GM06990 (cell line): Measurements from ENCODE around the gene VAPA.

ENCODE experiments used
- DNase-seq: peaks from one replicate; pipeline ENCODE4 v3.0.0-alpha.2; 2011; ENCODE audit not compliant: insufficient read length; ENCODE audit errors: extremely low read depth
- H3K27me3 ChIP-seq: replicated peaks from 2 replicates; pipeline ENCODE4 v1.6.0; 2011; ENCODE audit warnings: low read length; ENCODE audit not compliant: control insufficient read depth, insufficient read depth
- H3K36me3 ChIP-seq: 2 replicates; pipeline ENCODE4 v1.5.1; 2011; ENCODE audit warnings: low read length; ENCODE audit not compliant: control insufficient read depth, insufficient read depth
- H3K4me3 ChIP-seq: replicated peaks from 2 replicates; pipeline ENCODE4 v1.5.1; 2011; ENCODE audit warnings: low read depth, mild to moderate bottlenecking, control low read depth, low read length
- TF ChIP-seq, protein P1 (sequence below): IDR thresholded peaks from 2 replicates; pipeline ENCODE4 v1.5.1; 2011; ENCODE audit warnings: low read length, control low read depth, mild to moderate bottlenecking, inconsistent platforms; ENCODE audit not compliant: insufficient read depth, poor library complexity, severe bottlenecking

VAPA gene

DNA sequence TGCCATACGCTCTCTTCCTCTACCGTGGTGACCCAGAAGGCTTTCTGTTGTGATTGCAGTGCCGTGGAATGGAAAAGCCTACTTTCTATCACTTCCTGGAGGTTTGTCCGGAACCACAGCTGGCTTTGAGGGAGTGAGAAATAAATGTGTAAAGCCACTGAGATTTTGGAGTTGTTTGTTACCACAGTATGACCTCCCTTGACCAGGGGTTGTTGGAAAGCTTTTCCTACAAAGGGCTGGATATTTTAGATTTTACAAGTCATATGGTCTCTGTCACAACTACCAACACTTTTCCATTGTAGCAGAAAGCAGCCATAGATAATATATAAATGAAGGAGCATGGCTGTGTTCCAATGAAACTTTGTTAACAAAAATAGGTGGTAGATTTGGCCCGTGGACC, 70.3 kb downstream of the VAPA start:
- TF ChIP-seq, protein P1, sequence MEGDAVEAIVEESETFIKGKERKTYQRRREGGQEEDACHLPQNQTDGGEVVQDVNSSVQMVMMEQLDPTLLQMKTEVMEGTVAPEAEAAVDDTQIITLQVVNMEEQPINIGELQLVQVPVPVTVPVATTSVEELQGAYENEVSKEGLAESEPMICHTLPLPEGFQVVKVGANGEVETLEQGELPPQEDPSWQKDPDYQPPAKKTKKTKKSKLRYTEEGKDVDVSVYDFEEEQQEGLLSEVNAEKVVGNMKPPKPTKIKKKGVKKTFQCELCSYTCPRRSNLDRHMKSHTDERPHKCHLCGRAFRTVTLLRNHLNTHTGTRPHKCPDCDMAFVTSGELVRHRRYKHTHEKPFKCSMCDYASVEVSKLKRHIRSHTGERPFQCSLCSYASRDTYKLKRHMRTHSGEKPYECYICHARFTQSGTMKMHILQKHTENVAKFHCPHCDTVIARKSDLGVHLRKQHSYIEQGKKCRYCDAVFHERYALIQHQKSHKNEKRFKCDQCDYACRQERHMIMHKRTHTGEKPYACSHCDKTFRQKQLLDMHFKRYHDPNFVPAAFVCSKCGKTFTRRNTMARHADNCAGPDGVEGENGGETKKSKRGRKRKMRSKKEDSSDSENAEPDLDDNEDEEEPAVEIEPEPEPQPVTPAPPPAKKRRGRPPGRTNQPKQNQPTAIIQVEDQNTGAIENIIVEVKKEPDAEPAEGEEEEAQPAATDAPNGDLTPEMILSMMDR = no peak
- H3K4me3 ChIP-seq = no peak overlapping the region
- no peaks in the 10 kb centered on the region for H3K36me3 ChIP-seq
- no peak for DNase-seq
- H3K27me3 ChIP-seq = no peaks in the 10 kb centered on the region; the same call in none of the 2 replicates

DNA sequence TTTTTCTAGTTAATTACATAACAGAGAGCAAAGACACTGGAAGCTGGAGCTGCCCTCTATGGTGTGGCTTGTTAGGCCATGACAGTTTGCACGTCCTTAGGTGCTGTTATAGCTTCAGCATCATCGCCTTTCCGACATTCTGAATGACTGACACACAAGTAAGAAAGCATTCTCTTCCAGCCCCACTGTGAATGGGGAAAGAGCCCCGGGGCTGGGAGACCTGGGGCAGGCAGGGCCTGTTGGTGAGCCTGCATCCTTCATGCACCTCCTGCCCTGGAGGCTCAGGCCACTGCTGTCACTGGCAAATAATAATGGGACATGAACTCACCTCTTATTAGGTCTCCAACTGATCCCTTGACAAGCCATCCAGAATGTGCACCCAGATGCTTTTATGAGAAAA, 71.8 kb downstream of the VAPA start:
- TF ChIP-seq, protein P1 = no peak

DNA sequence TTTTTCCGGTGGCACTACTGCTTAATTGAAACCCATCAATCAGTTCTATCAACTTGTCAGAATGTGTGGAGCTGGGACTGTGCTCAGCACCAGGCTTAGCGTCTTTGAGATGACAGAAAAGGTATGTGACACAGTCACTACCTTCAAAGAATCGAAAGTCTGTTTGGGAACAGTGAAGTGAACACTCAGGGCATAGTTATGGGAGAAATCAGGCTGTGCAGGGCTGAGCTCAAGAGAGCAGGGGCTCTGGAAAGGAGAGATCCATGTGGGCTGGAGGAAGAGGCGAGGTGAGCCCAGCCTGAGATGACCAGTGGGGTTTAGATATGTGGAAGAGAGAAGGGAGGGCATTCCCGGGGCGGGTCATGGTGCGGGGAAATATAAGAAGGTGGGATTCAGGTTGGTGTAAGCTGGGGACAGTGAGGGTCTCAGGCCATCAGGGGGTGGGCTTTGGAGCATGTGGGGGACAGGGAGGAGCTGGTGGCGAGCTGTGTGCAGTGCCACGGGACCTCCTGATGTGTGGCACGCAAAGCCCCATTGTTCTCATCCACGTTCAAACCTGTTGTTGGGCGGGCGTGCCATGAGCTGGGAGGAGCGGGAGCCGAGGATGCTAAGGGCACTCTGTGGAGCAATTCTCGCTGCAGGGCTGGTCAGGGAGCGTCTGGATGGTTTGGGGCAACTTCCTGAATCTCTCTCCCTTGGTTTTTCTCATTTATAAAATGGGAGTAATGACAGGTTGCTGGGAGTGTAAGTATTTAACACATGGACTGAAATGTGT, 72.5 kb downstream of the VAPA start:
- Histone ChIP-seq H3K36me3 (no peaks in the 10 kb centered on the region), H3K27me3 (peaks cover 1% of the 10 kb centered on the region), H3K4me3 (no peak overlapping the region)
- TF ChIP-seq, protein P1 = no peak
- DNase-seq = no peak

More for the DNA sequence above, 71.8 kb downstream of the VAPA start:
- Histone ChIP-seq H3K27me3 (peaks cover 1% of the 10 kb centered on the region), H3K36me3 (no peaks in the 10 kb centered on the region), H3K4me3 (no peak overlapping the region)
- no peak for DNase-seq

DNA sequence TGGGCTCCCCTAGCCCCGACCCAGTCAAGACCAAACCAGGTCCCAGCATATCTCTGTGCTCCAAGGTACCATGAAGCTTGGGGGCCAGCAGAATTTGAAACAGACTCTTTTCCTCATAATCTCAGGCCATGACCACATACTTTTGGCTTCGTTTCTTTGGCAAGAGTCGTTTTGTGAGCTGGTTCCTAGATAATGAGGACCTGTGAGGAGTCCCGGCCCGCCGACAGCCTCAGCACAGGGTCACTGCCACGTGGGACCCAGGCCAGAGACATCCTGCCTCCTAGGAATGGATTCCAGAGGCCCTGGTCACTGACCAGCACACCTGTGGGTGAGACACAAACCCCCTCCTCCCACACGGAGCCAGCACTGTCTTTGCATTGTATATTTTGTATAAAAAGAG, 73.5 kb downstream of the VAPA start:
- no peak overlapping the region for H3K4me3 ChIP-seq
- peaks cover 1% of the 10 kb centered on the region for H3K27me3 ChIP-seq
- DNase-seq = no peak
- H3K36me3 ChIP-seq = no peaks in the 10 kb centered on the region
- TF ChIP-seq, protein P1 = no peak

DNA sequence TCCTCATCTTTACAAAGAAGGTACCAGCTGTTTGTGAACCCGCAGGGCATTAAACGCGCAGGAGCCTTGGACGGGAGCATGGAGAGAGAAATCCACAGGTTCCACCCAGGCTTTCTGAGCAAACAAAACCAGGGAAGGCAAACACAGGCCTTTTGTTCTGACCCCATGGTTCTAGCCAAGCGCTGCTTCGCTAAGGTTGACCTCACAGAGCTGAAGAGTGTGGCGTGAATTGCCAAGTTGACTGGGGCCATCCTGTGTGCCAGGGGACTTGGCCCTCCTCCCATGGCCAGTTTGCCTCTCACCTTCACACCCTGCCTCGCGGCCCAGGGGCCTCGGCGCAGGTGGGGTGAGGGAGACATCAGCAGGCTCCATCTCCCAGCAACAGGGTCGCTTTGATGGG, 74.1 kb downstream of the VAPA start:
- TF ChIP-seq, protein P1 = no peak
- DNase-seq = no peak
- Histone ChIP-seq H3K36me3 (no peaks in the 10 kb centered on the region), H3K27me3 (peaks cover 1% of the 10 kb centered on the region), H3K4me3 (no peak overlapping the region)

DNA sequence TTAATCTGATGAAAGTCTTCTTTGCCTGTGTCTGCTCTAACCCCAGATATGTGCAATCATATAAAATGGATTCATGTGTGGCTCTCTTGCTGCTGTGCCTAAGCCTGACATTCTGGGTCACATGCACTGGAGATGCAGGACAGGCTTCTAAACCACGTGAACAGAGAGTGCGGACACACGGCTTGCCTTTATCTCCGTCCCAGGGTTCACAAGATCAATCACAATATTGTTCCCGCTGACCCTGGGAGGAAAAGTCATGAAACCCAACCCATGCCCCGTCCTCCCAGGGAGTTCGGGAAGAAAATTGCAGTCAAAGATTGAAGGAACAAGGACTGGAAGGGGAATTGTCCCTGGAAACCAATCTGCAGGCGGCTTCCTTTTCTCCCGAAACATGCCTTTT, 74.8 kb downstream of the VAPA start:
- H3K4me3 ChIP-seq = no peak overlapping the region
- H3K36me3 ChIP-seq = no peaks in the 10 kb centered on the region
- peaks cover 1% of the 10 kb centered on the region for H3K27me3 ChIP-seq
- TF ChIP-seq, protein P1 = no peak
- no peak for DNase-seq
